HepG2 (cell line): ENCODE data around the gene SMIM10L1. TPM values are rescaled to one million over a fixed set of nuclear protein-coding genes. Genes with fewer than 3 reads are reported as not detected.

Experiments used
- ARID2 ChIP-seq: sonication (generic); formaldehyde crosslinking; IDR thresholded peaks from 2 replicates; pipeline ENCODE4 v1.8.1; 2022; ENCODE audit warnings: mild to moderate bottlenecking, missing genetic modification reagents, borderline replicate concordance
- GABPA ChIP-seq, 2 experiments: IDR thresholded peaks; 2 replicates each; pipeline ENCODE4 v1.6.1; 2011 to 2016; ENCODE audit warnings: low read depth in 2 of 2, low read length in 1 of 2, missing biosample characterization in 1 of 2, missing genetic modification characterization in 1 of 2
- GLMP ChIP-seq: sonication (generic); formaldehyde crosslinking; IDR thresholded peaks from 2 replicates; pipeline ENCODE4 v1.9.0; 2021; ENCODE audit warnings: missing genetic modification reagents, mild to moderate bottlenecking, borderline replicate concordance
- HMG20B ChIP-seq: conservative IDR thresholded peaks from 2 replicates; pipeline ENCODE4 v1.6.1; 2016; ENCODE audit warnings: missing genetic modification reagents, missing compliant biosample characterization
- IRX3 ChIP-seq: sonication (generic); formaldehyde crosslinking; IDR thresholded peaks from 2 replicates; pipeline ENCODE4 v1.8.1; 2023; ENCODE audit warnings: mild to moderate bottlenecking, low read depth, missing genetic modification reagents, borderline replicate concordance
- NR2F1 ChIP-seq, 2 experiments: fragments of 450-650 bp in 1 of 2; formaldehyde crosslinking in 1 of 2; IDR thresholded peaks; 2 replicates each; pipeline versions ENCODE4 v1.5.0 to v1.6.1; 2016 to 2020; ENCODE audit warnings: mild to moderate bottlenecking in 1 of 2, missing compliant biosample characterization in 1 of 2, missing genetic modification reagents in 1 of 2, moderate library complexity in 1 of 2
- RFX3 ChIP-seq: IDR thresholded peaks from 2 replicates; pipeline ENCODE4 v1.6.1; 2016; ENCODE audit warnings: missing biosample characterization, missing genetic modification reagents
- RORA ChIP-seq: sonication (generic); formaldehyde crosslinking; IDR thresholded peaks from 2 replicates; pipeline ENCODE4 v1.5.0; 2020; ENCODE audit warnings: mild to moderate bottlenecking, missing genetic modification reagents, moderate library complexity
- SOX5 ChIP-seq: IDR thresholded peaks from 2 replicates; pipeline ENCODE4 v1.6.1; 2016; ENCODE audit warnings: borderline replicate concordance
- SP140L ChIP-seq: sonication (generic); formaldehyde crosslinking; IDR thresholded peaks from 2 replicates; pipeline ENCODE4 v1.4.0; 2020; ENCODE audit warnings: missing genetic modification reagents, borderline replicate concordance
- ZNF205 ChIP-seq: IDR thresholded peaks from 2 replicates; pipeline ENCODE4 v1.6.1; 2018; ENCODE audit warnings: missing biosample characterization, missing genetic modification reagents
- ZNF225 ChIP-seq: sonication (generic); formaldehyde crosslinking; IDR thresholded peaks from 2 replicates; pipeline ENCODE4 v1.4.0; 2020; ENCODE audit warnings: mild to moderate bottlenecking, missing genetic modification reagents
- ZNF234 ChIP-seq: sonication (generic); formaldehyde crosslinking; conservative IDR thresholded peaks from 2 replicates; pipeline ENCODE4 v1.5.1; 2020; ENCODE audit warnings: mild to moderate bottlenecking, missing genetic modification reagents
- ZNF235 ChIP-seq: sonication (generic); formaldehyde crosslinking; IDR thresholded peaks from 2 replicates; pipeline ENCODE4 v1.8.1; 2023; ENCODE audit warnings: mild to moderate bottlenecking, missing genetic modification reagents, borderline replicate concordance
- ZNF367 ChIP-seq: sonication (generic); formaldehyde crosslinking; IDR thresholded peaks from 2 replicates; pipeline ENCODE4 v1.4.0; 2020; ENCODE audit warnings: missing genetic modification reagents, borderline replicate concordance
- ZNF724P ChIP-seq: sonication (generic); formaldehyde crosslinking; IDR thresholded peaks from 2 replicates; pipeline ENCODE4 v1.8.0; 2022; ENCODE audit warnings: missing genetic modification reagents, borderline replicate concordance
- ZNF772 ChIP-seq: sonication (generic); formaldehyde crosslinking; IDR thresholded peaks from 2 replicates; pipeline ENCODE4 v1.5.0; 2020; ENCODE audit warnings: mild to moderate bottlenecking, missing genetic modification reagents
- polyA plus RNA-seq, 8 experiments: library from polyadenylated mRNA; depleted of rRNA in 3 of 8; stranded (reverse) in 7 of 8; unstranded in 1 of 8; fragments of >200 nt; fragmentation: Illumina TruSeq in 4 of 8; extraction: Trizol in 4 of 8; gene quantifications; 2 replicates each; pipeline versions ENCODE4 v1.2.1 to v1.2.3, GENCODE V29; 2011 to 2016; ENCODE audit warnings: low read depth in 4 of 8, missing spikeins in 1 of 8, mixed read lengths in 1 of 8; ENCODE audit not compliant: insufficient read depth in 1 of 8
- total RNA-seq, 5 experiments: library from RNA; depleted of rRNA; stranded (reverse); fragments of >200 nt; fragmentation: Illumina TruSeq; extraction: Trizol; gene quantifications; 2 replicates each; pipeline ENCODE4 v1.2.3, GENCODE V29; 2016; ENCODE audit warnings: low read depth in 1 of 5
- TF ChIP-seq, protein P1 (sequence below): IDR thresholded peaks from 2 replicates; pipeline ENCODE4 v1.6.1; 2016; ENCODE audit warnings: low read depth, control low read depth
- TF ChIP-seq, protein P2 (sequence below): sonication (generic); formaldehyde crosslinking; IDR thresholded peaks from 2 replicates; pipeline ENCODE4 v1.5.1; 2020; ENCODE audit warnings: missing genetic modification reagents, mild to moderate bottlenecking, borderline replicate concordance
- TF ChIP-seq, protein P3 (sequence below), 2 experiments: sonication (generic) in 1 of 2; formaldehyde crosslinking in 1 of 2; IDR thresholded peaks; 2 replicates each; pipeline versions ENCODE4 v1.4.0 to v1.6.1; 2016 to 2020; ENCODE audit warnings: borderline replicate concordance in 1 of 2, low read depth in 1 of 2, mild to moderate bottlenecking in 1 of 2, missing genetic modification reagents in 1 of 2

Gene SMIM10L1
- total and polyA plus RNA-seq, 2 of the 13 experiments (the other 11 are each of a cell fraction or from before 2014, with no cell fraction given), result 3.7 to 11.8 TPM

DNA sequence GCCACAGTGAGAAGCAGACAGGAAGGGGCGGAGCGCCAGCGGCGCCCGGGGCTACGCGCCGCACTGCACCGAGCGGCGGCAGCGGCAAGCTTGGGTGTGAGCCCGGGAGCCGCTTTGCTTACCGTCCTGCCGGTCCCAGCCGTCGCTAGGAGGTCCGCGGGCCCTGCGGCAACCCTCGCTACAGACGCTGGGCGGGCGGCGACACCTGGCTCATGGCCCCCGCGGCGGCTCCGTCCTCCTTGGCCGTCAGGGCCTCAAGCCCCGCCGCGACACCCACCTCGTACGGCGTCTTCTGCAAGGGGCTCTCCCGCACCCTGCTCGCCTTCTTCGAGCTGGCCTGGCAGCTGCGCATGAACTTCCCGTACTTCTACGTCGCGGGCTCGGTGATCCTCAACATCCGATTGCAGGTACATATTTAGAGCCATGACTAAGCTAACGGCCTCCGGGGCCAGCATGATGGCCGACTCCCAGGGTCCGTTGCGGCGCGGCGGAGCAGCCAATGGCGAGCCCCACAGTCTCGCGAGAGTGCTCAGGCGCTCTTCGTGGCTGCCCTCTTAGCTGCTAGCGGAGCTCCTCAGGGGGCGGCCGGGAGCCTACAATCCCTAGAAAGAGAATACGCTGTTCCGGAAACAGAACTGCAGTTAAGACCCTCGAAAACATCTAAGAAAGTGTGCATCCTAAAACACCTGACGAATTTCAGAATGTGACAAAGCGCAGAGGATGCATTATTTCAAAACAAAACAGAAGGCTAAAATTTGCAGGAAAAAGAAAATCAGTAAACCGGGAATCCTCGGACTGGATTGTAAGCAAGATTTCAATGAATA is at the start of gene SMIM10L1 (continued):
- no peak for TF ChIP-seq NR2F1 (CRISPR knock-in tag; IDR thresholded peaks at IDR 0.05)
- TF ChIP-seq HMG20B (CRISPR knock-in tag), result no peak
- peak; percentile 78; the same call in 1 of the 2 replicates for TF ChIP-seq ZNF234
- no peak for TF ChIP-seq RORA
- peak; percentile 84 for TF ChIP-seq ZNF772 (CRISPR knock-in tag)
- no peak for TF ChIP-seq RFX3
- TF ChIP-seq, protein P1, sequence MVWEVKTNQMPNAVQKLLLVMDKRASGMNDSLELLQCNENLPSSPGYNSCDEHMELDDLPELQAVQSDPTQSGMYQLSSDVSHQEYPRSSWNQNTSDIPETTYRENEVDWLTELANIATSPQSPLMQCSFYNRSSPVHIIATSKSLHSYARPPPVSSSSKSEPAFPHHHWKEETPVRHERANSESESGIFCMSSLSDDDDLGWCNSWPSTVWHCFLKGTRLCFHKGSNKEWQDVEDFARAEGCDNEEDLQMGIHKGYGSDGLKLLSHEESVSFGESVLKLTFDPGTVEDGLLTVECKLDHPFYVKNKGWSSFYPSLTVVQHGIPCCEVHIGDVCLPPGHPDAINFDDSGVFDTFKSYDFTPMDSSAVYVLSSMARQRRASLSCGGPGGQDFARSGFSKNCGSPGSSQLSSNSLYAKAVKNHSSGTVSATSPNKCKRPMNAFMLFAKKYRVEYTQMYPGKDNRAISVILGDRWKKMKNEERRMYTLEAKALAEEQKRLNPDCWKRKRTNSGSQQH (CRISPR knock-in tag), result no peak
- 0 out of 2 replicates have a peak, but pooled peaks have one; percentile 24 for TF ChIP-seq ARID2 (CRISPR knock-in tag)
- TF ChIP-seq ZNF205 (CRISPR knock-in tag), result peak; percentile 65; the same call in 1 of the 2 replicates
- no peak for TF ChIP-seq ZNF235 (CRISPR knock-in tag)
- no peak for TF ChIP-seq SP140L (CRISPR knock-in tag)
- TF ChIP-seq, protein P2, sequence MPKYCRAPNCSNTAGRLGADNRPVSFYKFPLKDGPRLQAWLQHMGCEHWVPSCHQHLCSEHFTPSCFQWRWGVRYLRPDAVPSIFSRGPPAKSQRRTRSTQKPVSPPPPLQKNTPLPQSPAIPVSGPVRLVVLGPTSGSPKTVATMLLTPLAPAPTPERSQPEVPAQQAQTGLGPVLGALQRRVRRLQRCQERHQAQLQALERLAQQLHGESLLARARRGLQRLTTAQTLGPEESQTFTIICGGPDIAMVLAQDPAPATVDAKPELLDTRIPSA, result peak; percentile 98
- no peak for TF ChIP-seq GLMP (CRISPR knock-in tag)
- TF ChIP-seq, protein P3, sequence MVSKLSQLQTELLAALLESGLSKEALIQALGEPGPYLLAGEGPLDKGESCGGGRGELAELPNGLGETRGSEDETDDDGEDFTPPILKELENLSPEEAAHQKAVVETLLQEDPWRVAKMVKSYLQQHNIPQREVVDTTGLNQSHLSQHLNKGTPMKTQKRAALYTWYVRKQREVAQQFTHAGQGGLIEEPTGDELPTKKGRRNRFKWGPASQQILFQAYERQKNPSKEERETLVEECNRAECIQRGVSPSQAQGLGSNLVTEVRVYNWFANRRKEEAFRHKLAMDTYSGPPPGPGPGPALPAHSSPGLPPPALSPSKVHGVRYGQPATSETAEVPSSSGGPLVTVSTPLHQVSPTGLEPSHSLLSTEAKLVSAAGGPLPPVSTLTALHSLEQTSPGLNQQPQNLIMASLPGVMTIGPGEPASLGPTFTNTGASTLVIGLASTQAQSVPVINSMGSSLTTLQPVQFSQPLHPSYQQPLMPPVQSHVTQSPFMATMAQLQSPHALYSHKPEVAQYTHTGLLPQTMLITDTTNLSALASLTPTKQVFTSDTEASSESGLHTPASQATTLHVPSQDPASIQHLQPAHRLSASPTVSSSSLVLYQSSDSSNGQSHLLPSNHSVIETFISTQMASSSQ (IDR thresholded peaks at IDR 0.05; ENCODE audit: low read depth), result no peak
- TF ChIP-seq, protein P3 (CRISPR knock-in tag; IDR thresholded peaks at IDR 0.05; ENCODE audit: borderline replicate concordance), result peak; percentile 33; the same call in 1 of the 2 replicates
- peak; percentile 94 for TF ChIP-seq ZNF225
- TF ChIP-seq ZNF724P (CRISPR knock-in tag), result peak; percentile 89
- no peak for TF ChIP-seq ZNF367 (CRISPR knock-in tag)
- peak; percentile 43; the same call in 1 of the 2 replicates for TF ChIP-seq GABPA (IDR thresholded peaks at IDR 0.05; ENCODE audit: low read depth, low read length)
- peak; percentile 61 for TF ChIP-seq GABPA (CRISPR knock-in tag; IDR thresholded peaks at IDR 0.05; ENCODE audit: low read depth)
- TF ChIP-seq IRX3 (CRISPR knock-in tag), result peak; percentile 87; the same call in 1 of the 2 replicates
- TF ChIP-seq SOX5 (CRISPR knock-in tag), result no peak
